HL-60/S4 treated with phorbol 12-myristate 13-acetate at 8.2 ng/mL for 4 days and 3 days (cell line): ENCODE results near the gene SLC25A1.

Experiments used
- in situ Hi-C: fragments of 300-500 bp; cut with MboI; formaldehyde crosslinking; loops from 2 replicates; pipeline ENCODE4 v1.15.0; 2022; ENCODE audit warnings: low sequenced_read_pairs

Gene SLC25A1

GRCh38 chr22:19126309-19127273 lies 51.9 kb downstream of the SLC25A1 start:
- in situ Hi-C loops, result no loop called here
